NCI-H446 treated with DMSO at 0.1 percent for 48 hours (cell line): Measurements from ENCODE around the gene IGFL4.

Source experiments
- DNase-seq: peaks from one replicate; lab custom pipeline; 2025; lab: John Stamatoyannopoulos, UW

The IGFL4 gene

DNA sequence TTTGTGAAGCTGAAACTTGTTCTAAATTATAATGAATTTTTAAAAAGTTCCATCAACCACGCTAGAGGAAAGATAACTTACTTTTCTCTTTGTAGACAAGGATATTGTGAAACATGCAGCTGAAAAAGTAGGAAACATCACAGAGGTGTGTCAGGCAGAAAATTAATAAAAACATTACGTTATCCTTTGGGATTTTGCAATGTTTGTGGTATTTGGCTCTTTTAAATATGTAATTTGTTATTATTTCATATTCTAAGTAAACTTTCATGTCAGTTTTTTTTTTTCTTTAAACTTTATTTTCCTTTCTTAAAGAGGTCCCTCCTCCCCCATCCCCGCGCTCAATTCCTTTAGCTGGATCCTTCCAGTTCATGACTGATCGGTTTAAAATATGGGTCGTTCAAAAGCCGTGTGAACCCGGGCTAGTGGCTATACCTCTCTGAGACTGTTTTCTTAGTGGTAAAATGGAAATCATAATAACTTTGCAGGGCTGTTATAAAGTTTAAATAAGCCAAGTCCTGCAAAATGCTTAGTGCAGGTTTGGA lies 46.3 kb downstream of the IGFL4 start:
- DNase-seq, result no peak

DNA sequence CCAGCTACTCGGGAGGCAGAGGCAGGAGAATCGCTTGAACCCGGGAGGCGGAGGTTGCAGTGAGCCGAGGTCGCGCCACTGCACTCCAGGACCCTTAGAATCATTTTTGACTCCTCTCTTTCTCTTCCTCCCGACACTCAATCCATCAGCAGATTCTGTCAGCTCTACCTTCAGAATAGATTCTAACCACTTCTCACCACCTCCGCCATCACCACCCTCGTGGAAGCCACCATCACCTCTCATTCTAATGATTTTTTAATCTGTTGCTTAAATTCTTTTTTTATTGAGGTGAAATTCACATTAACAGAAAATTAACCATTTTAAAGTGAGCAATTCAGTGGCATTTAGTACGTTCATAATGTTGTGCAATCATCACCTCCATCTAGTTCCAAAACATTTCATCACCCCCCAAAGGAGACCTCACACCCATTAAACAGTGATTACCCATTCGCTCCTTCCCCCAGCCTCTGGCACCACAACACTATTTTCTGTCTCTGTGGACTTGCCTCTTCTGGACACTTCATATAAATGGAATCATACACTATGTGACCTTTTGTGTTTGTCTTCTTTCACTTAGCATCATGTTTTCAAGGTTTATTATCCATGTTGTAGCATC lies 50.6 kb downstream of the IGFL4 start:
- DNase-seq, result no peak
